ENCODE data around the gene ANLN.

- no peak for TF ChIP-seq TCF7L2 (IDR thresholded peaks at IDR 0.05; ENCODE audit: low read depth, low read length)
- TF ChIP-seq, protein P1, sequence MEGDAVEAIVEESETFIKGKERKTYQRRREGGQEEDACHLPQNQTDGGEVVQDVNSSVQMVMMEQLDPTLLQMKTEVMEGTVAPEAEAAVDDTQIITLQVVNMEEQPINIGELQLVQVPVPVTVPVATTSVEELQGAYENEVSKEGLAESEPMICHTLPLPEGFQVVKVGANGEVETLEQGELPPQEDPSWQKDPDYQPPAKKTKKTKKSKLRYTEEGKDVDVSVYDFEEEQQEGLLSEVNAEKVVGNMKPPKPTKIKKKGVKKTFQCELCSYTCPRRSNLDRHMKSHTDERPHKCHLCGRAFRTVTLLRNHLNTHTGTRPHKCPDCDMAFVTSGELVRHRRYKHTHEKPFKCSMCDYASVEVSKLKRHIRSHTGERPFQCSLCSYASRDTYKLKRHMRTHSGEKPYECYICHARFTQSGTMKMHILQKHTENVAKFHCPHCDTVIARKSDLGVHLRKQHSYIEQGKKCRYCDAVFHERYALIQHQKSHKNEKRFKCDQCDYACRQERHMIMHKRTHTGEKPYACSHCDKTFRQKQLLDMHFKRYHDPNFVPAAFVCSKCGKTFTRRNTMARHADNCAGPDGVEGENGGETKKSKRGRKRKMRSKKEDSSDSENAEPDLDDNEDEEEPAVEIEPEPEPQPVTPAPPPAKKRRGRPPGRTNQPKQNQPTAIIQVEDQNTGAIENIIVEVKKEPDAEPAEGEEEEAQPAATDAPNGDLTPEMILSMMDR (IDR thresholded peaks at IDR 0.05) = no peak
Observed at GRCh38 chr7:36478745-36479144, 89.1 kb downstream of the ANLN start.

All from Panc1 (cell line).